Smooth muscle cell (in vitro differentiated cells): Measurements from ENCODE around the gene PGAP2. TPM values are rescaled to one million over a fixed set of nuclear protein-coding genes. Genes with fewer than 3 reads are reported as not detected.

Experiments
- DNase-seq: peaks from one replicate; lab custom pipeline; 2025; ENCODE audit not compliant: unreplicated experiment; lab: John Stamatoyannopoulos, UW
- H2AFZ ChIP-seq: fragments of 200-600 bp; sonication (generic); 2 replicates; pipeline ENCODE4 v1.6.0; 2016; ENCODE audit warnings: antibody characterized with exemption, low read depth, mild to moderate bottlenecking
- H3F3A ChIP-seq: fragments of 200-600 bp; sonication (generic); 2 replicates; pipeline ENCODE4 v1.6.0; 2017; ENCODE audit warnings: antibody characterized with exemption, low read depth
- H3K27ac ChIP-seq: fragments of 200-600 bp; sonication (generic); 2 replicates; pipeline ENCODE4 v1.5.1; 2016; ENCODE audit warnings: low read depth, mild to moderate bottlenecking
- H3K27me3 ChIP-seq: fragments of 200-600 bp; sonication (generic); 2 replicates; pipeline ENCODE4 v1.6.1; 2016; ENCODE audit warnings: low read depth, mild to moderate bottlenecking
- H3K36me3 ChIP-seq: fragments of 200-600 bp; sonication (generic); 2 replicates; pipeline ENCODE4 v1.5.1; 2016; ENCODE audit warnings: low read depth
- H3K4me1 ChIP-seq: fragments of 200-600 bp; sonication (generic); 2 replicates; pipeline ENCODE4 v1.5.1; 2016; ENCODE audit warnings: low read depth
- H3K4me2 ChIP-seq: fragments of 200-600 bp; sonication (generic); 2 replicates; pipeline ENCODE4 v1.6.0; 2016; ENCODE audit warnings: mild to moderate bottlenecking
- H3K4me3 ChIP-seq: fragments of 200-600 bp; sonication (generic); 2 replicates; pipeline ENCODE4 v1.5.1; 2016; ENCODE audit warnings: mild to moderate bottlenecking
- H3K79me2 ChIP-seq: fragments of 200-600 bp; sonication (generic); 2 replicates; pipeline ENCODE4 v1.6.0; 2016; ENCODE audit warnings: low read depth, mild to moderate bottlenecking
- H3K9ac ChIP-seq: fragments of 200-600 bp; sonication (generic); 2 replicates; pipeline ENCODE4 v1.6.0; 2016; ENCODE audit warnings: low read depth
- H3K9me3 ChIP-seq: fragments of 200-600 bp; sonication (generic); replicated peaks from 2 replicates; pipeline ENCODE4 v1.5.1; 2016; ENCODE audit warnings: low read depth
- H4K20me1 ChIP-seq: fragments of 200-600 bp; sonication (generic); 2 replicates; pipeline ENCODE4 v1.6.0; 2016; ENCODE audit warnings: low read depth
- CTCF ChIP-seq: fragments of 200-600 bp; sonication (generic); IDR thresholded peaks from 2 replicates; pipeline ENCODE4 v1.5.1; 2017; ENCODE audit warnings: borderline replicate concordance, mild to moderate bottlenecking, antibody characterized with exemption; ENCODE audit not compliant: insufficient read depth, poor library complexity, severe bottlenecking
- WGBS: methylation state at CpG from one replicate; pipeline ENCODE4 v1.1.7; 2016; ENCODE audit warnings: low lambda C conversion rate; 5-methylcytosine and 5-hydroxymethylcytosine counted together
- polyA plus RNA-seq: library from polyadenylated mRNA; unstranded; fragments of >200 nt; fragmentation: Nextera tagmentation; extraction: Ambion mirVana; gene quantifications from 2 replicates; pipeline ENCODE4 v1.2.1, GENCODE V29; 2016
- total RNA-seq: library from RNA; depleted of rRNA; stranded (reverse); fragments of >200 nt; gene quantifications from 2 replicates; pipeline ENCODE4 v1.2.3, GENCODE V29; 2014

Gene PGAP2
- total and polyA plus RNA-seq, 2 experiments from 2014 or later, result 8.7 to 10.9 TPM

GRCh38 chr11:3865388-3866193, 57.2 kb downstream of the PGAP2 start:
- Histone ChIP-seq H2AFZ (no peak overlapping the region), H3K27me3 (no peaks in the 10 kb centered on the region), H3K79me2 (peaks cover 74% of the 10 kb centered on the region), H3K27ac (peak overlapping the region; percentile 49), H3K4me2 (peak overlapping the region; percentile 46), H3F3A (peaks cover 3% of the 10 kb centered on the region), H3K4me1 (peaks cover 13% of the 10 kb centered on the region), H3K4me3 (no peak overlapping the region), H4K20me1 (peaks cover 41% of the 10 kb centered on the region), H3K9me3 (no peaks in the 10 kb centered on the region), H3K9ac (peak overlapping the region; percentile 34), H3K36me3 (no peaks in the 10 kb centered on the region)
- no peak for TF ChIP-seq CTCF
- DNase-seq, result no peak
- WGBS, result 64% methylated on average over 3 of the region's 3 CpGs

GRCh38 chr11:3866206-3866605, 57.8 kb downstream of the PGAP2 start:
- WGBS, result 83% methylated on average over 5 of the region's 5 CpGs
- Histone ChIP-seq H3K9ac (peak overlapping the region; percentile 34), H3K4me1 (peaks cover 13% of the 10 kb centered on the region), H3K4me2 (peak overlapping the region; percentile 46), H4K20me1 (peaks cover 40% of the 10 kb centered on the region), H3F3A (peaks cover 3% of the 10 kb centered on the region), H3K36me3 (no peaks in the 10 kb centered on the region), H3K27me3 (no peaks in the 10 kb centered on the region), H3K79me2 (peaks cover 74% of the 10 kb centered on the region), H3K9me3 (no peaks in the 10 kb centered on the region), H2AFZ (no peak overlapping the region), H3K27ac (peak overlapping the region; percentile 49), H3K4me3 (no peak overlapping the region)
- TF ChIP-seq CTCF, result no peak
- DNase-seq, result no peak

- Histone ChIP-seq H3K27ac (no peak overlapping the region), H3K4me1 (peaks cover 13% of the 10 kb centered on the region), H3K4me2 (no peak overlapping the region), H3K27me3 (no peaks in the 10 kb centered on the region), H3K79me2 (peaks cover 72% of the 10 kb centered on the region), H2AFZ (no peak overlapping the region), H3K36me3 (no peaks in the 10 kb centered on the region), H3K9ac (no peak overlapping the region), H3F3A (peaks cover 3% of the 10 kb centered on the region), H3K4me3 (no peak overlapping the region), H3K9me3 (no peaks in the 10 kb centered on the region), H4K20me1 (peaks cover 40% of the 10 kb centered on the region)
- TF ChIP-seq CTCF, result no peak
- no peak for DNase-seq
Observed at GRCh38 chr11:3866836-3867208, 58.5 kb downstream of the PGAP2 start.
